ENCODE measurements around the gene TNFSF12.

The TNFSF12 gene

GRCh38 chr17:7548585-7549400 is at the start of gene TNFSF12:
Gene TNFSF12 (plus strand): TSS chr17:7549058. CDS start chr17:7549154, 96 bp downstream.
- Histone ChIP-seq H3K4me3 (peak within 1 kb of the TSS; percentile 36 to 67 (median 54)), H3K27ac (peak within 1 kb of the TSS; percentile 64 to 99 (median 92))

GRCh38 chr17:7499161-7499560 is 49.7 kb upstream of the TNFSF12 start:
- Histone ChIP-seq H3K4me3 (no peak overlapping the region), H3K27ac (no peak overlapping the region)

GRCh38 chr17:7501729-7502128 is 47.1 kb upstream of the TNFSF12 start:
- no peak overlapping the region for H3K4me3 ChIP-seq
- no peak overlapping the region for H3K27ac ChIP-seq

GRCh38 chr17:7502171-7502847 is 46.5 kb upstream of the TNFSF12 start:
- H3K27ac ChIP-seq = no peak overlapping the region

GRCh38 chr17:7502987-7503386 is 45.9 kb upstream of the TNFSF12 start:
- H3K4me3 ChIP-seq = no peak overlapping the region
- no peak overlapping the region for H3K27ac ChIP-seq

More at GRCh38 chr17:7502171-7502847, 46.5 kb upstream of the TNFSF12 start:
- no peak overlapping the region for H3K4me3 ChIP-seq

- no peak overlapping the region for H3K4me3 ChIP-seq
- H3K27ac ChIP-seq = no peak overlapping the region
Measured at GRCh38 chr17:7503521-7503920, 45.3 kb upstream of the TNFSF12 start.

- Histone ChIP-seq H3K27ac (peak overlapping the region in 1 of 21 experiments; percentile 2), H3K4me3 (no peak overlapping the region)
Measured at GRCh38 chr17:7508145-7508544, 40.7 kb upstream of the TNFSF12 start.

- Histone ChIP-seq H3K4me3 (no peak overlapping the region), H3K27ac (peak overlapping the region in 3 of 21 experiments; percentile 16 to 35 (median 28))
Measured at GRCh38 chr17:7508846-7509245, 40.0 kb upstream of the TNFSF12 start.

- H3K27ac ChIP-seq = peak overlapping the region in 1 of 21 experiments; percentile 25
- H3K4me3 ChIP-seq = no peak overlapping the region
Measured at GRCh38 chr17:7509937-7510336, 38.9 kb upstream of the TNFSF12 start.

GRCh38 chr17:7511108-7511507 is 37.8 kb upstream of the TNFSF12 start:
- Histone ChIP-seq H3K4me3 (no peak overlapping the region), H3K27ac (no peak overlapping the region)

- Histone ChIP-seq H3K4me3 (no peak overlapping the region), H3K27ac (no peak overlapping the region)
Measured at GRCh38 chr17:7512105-7512504, 36.8 kb upstream of the TNFSF12 start.

- Histone ChIP-seq H3K27ac (no peak overlapping the region), H3K4me3 (no peak overlapping the region)
Measured at GRCh38 chr17:7512824-7513540, 35.9 kb upstream of the TNFSF12 start.

- H3K4me3 ChIP-seq = no peak overlapping the region
- H3K27ac ChIP-seq = peak overlapping the region in 6 of 21 experiments; percentile 6 to 65 (median 30)
Measured at GRCh38 chr17:7513850-7514419, 34.9 kb upstream of the TNFSF12 start.

GRCh38 chr17:7515911-7516610 is 32.8 kb upstream of the TNFSF12 start:
- H3K27ac ChIP-seq = peak overlapping the region in 1 of 21 experiments; percentile 13
- no peak overlapping the region for H3K4me3 ChIP-seq

GRCh38 chr17:7523033-7523432 is 25.8 kb upstream of the TNFSF12 start:
- Histone ChIP-seq H3K4me3 (no peak overlapping the region), H3K27ac (no peak overlapping the region)

- Histone ChIP-seq H3K4me3 (no peak overlapping the region), H3K27ac (no peak overlapping the region)
Measured at GRCh38 chr17:7528842-7529241, 20.0 kb upstream of the TNFSF12 start.

GRCh38 chr17:7530023-7530900 is 18.6 kb upstream of the TNFSF12 start:
- no peak overlapping the region for H3K4me3 ChIP-seq
- H3K27ac ChIP-seq = no peak overlapping the region

- H3K27ac ChIP-seq = no peak overlapping the region
Measured at GRCh38 chr17:7538050-7538449, 10.8 kb upstream of the TNFSF12 start.

More at GRCh38 chr17:7538050-7538449, 10.8 kb upstream of the TNFSF12 start:
- no peak overlapping the region for H3K4me3 ChIP-seq

Data from skin epidermis (tissue), 12 donors.